Activated CD8-positive, alpha-beta memory T cell treated with anti-CD3 and anti-CD28 coated beads for 36 hours (primary cell): ENCODE results near the gene SPATS2. TPM values are rescaled to one million over a fixed set of nuclear protein-coding genes. Genes with fewer than 3 reads are reported as not detected.
"Not testable (repeated sequence)": the region's sequence is repeated elsewhere in the genome, so short reads cannot be mapped to it uniquely, and the experiment has no call there.

Experiments used
- CTCF ChIA-PET: fragments of 350-600 bp; sonication (Branson Sonifier 250); formaldehyde crosslinking; loops from one replicate; lab custom pipeline; 2021; ENCODE audit warnings: antibody characterized with exemption; lab: Charles Lee
- POLR2A ChIA-PET: fragments of 350-600 bp; sonication (Branson Sonifier 250); formaldehyde crosslinking; loops from one replicate; lab custom pipeline; 2021; ENCODE audit warnings: antibody characterized with exemption; lab: Charles Lee
- total RNA-seq, 2 experiments: library from RNA; stranded (reverse); gene quantifications; one replicate each; pipeline ENCODE4 v1.2.3, GENCODE V29; 2021

SPATS2 gene
- total RNA-seq, 2 experiments from 2014 or later, result 9.6 to 11.7 TPM

- ChIA-PET CTCF (no interaction called here), POLR2A (no interaction called here)
These were observed 104.3 kb downstream of the SPATS2 start for GRCh38 chr12:49471557-49471956.

GRCh38 chr12:49476091-49476490 lies 108.8 kb downstream of the SPATS2 start:
- CTCF ChIA-PET, result no interaction called here

GRCh38 chr12:49478949-49479664 lies 111.8 kb downstream of the SPATS2 start:
- POLR2A ChIA-PET, result no interaction called here
- CTCF ChIA-PET, result no interaction called here

More at GRCh38 chr12:49476091-49476490, 108.8 kb downstream of the SPATS2 start:
- POLR2A ChIA-PET, result no interaction called here

- ChIA-PET POLR2A (no interaction called here), CTCF (interaction anchor here (0.7 to 1.9 kb wide), 2 partner anchors 32 to 132 kb away, joined by 4 to 8 read pairs; no protein-coding TSS in a partner anchor)
These were observed 115.1 kb downstream of the SPATS2 start for GRCh38 chr12:49482095-49483051.

GRCh38 chr12:49483619-49484018 lies 116.4 kb downstream of the SPATS2 start:
- ChIA-PET CTCF (interaction anchor here (0.7 to 1.9 kb wide), 2 partner anchors 30 to 133 kb away, joined by 4 to 8 read pairs; no protein-coding TSS in a partner anchor), POLR2A (no interaction called here)

- ChIA-PET CTCF (no interaction called here), POLR2A (no interaction called here)
These were observed 120.3 kb downstream of the SPATS2 start for GRCh38 chr12:49487605-49488004.

GRCh38 chr12:49489154-49489553 lies 121.9 kb downstream of the SPATS2 start:
- CTCF ChIA-PET, result no interaction called here

GRCh38 chr12:49489720-49490119 lies 122.5 kb downstream of the SPATS2 start:
- POLR2A ChIA-PET, result no interaction called here
- CTCF ChIA-PET, result no interaction called here

More at GRCh38 chr12:49489154-49489553, 121.9 kb downstream of the SPATS2 start:
- POLR2A ChIA-PET, result no interaction called here

GRCh38 chr12:49491823-49492222 lies 124.6 kb downstream of the SPATS2 start:
- ChIA-PET CTCF (interaction anchor here (0.5 kb wide), 1 partner anchor 148 kb away, joined by 4 read pairs; no protein-coding TSS in a partner anchor), POLR2A (no interaction called here)

GRCh38 chr12:49493900-49494299 lies 126.6 kb downstream of the SPATS2 start:
- CTCF ChIA-PET, result no interaction called here

GRCh38 chr12:49496417-49497360 lies 129.4 kb downstream of the SPATS2 start:
- ChIA-PET CTCF (interaction anchor here (2.3 kb wide), 1 partner anchor 149 kb away, joined by 6 read pairs; the partner anchor contains the start of gene DNAJC22), POLR2A (no interaction called here)

More at GRCh38 chr12:49493900-49494299, 126.6 kb downstream of the SPATS2 start:
- POLR2A ChIA-PET, result no interaction called here

- ChIA-PET CTCF (no interaction called here), POLR2A (no interaction called here)
These were observed 134.6 kb downstream of the SPATS2 start for GRCh38 chr12:49501895-49502294.

- ChIA-PET CTCF (no interaction called here), POLR2A (interaction anchor here (0.6 kb wide), 1 partner anchor 62 kb away, joined by 4 read pairs; no protein-coding TSS in a partner anchor)
These were observed 135.3 kb downstream of the SPATS2 start for GRCh38 chr12:49502590-49502989.

- POLR2A ChIA-PET, result interaction anchor here (0.7 kb wide), 1 partner anchor 178 kb away, joined by 8 read pairs; no protein-coding TSS in a partner anchor
These were observed 136.5 kb downstream of the SPATS2 start for GRCh38 chr12:49503674-49504180.

GRCh38 chr12:49505672-49506071 lies 138.4 kb downstream of the SPATS2 start:
- ChIA-PET CTCF (interaction anchor here (0.6 kb wide), 1 partner anchor 31 kb away, joined by 3 read pairs; no protein-coding TSS in a partner anchor), POLR2A (no interaction called here)

More at GRCh38 chr12:49503674-49504180, 136.5 kb downstream of the SPATS2 start:
- CTCF ChIA-PET, result interaction anchor here (0.6 to 1.6 kb wide), 6 partner anchors 10 to 307 kb away, joined by 3 to 5 read pairs (median 3); no protein-coding TSS in a partner anchor

- CTCF ChIA-PET, result interaction anchor here (1.9 kb wide), 1 partner anchor 148 kb away, joined by 4 read pairs; no protein-coding TSS in a partner anchor
- POLR2A ChIA-PET, result no interaction called here
These were observed 139.9 kb downstream of the SPATS2 start for GRCh38 chr12:49507139-49507538.

- CTCF ChIA-PET, result interaction anchor here (1.7 to 1.8 kb wide), 2 partner anchors 151 to 168 kb away, joined by 5 to 7 read pairs; no protein-coding TSS in a partner anchor
- POLR2A ChIA-PET, result not testable (repeated sequence)
These were observed 142.4 kb downstream of the SPATS2 start for GRCh38 chr12:49509681-49510080.

- ChIA-PET POLR2A (interaction anchor here (0.8 kb wide), 1 partner anchor 144 kb away, joined by 4 read pairs; the partner anchor contains the start of gene SPATS2), CTCF (interaction anchor here (0.8 to 5.9 kb wide), 2 partner anchors 152 to 169 kb away, joined by 3 to 73 read pairs; no protein-coding TSS in a partner anchor)
These were observed 144.1 kb downstream of the SPATS2 start for GRCh38 chr12:49511410-49511809.
